ENCODE measurements around the gene SLC12A6. TPM values are rescaled to one million over a fixed set of nuclear protein-coding genes. Genes with fewer than 3 reads are reported as not detected.

Gene SLC12A6
- total and polyA plus RNA-seq, 2 experiments from 2014 or later = 12.0 to 44.3 TPM

DNA sequence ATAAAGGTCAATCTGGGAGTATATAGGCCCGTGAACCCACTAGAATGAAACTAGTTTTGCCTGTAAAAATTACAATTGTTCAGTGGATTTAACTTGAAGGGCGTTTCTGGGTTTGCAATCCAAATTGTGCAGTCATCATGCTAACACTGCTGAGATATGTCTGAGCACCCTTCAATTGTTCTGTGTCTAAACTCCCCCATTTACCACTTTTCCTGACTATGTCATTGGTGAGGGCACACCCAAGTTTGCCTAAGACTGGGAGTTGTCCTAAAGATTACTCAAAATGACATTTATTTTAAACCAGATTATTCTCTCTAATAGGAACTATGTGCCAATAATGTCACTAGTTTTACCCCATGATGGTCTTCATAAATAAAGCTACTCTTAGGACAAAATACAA lies 58.2 kb downstream of the SLC12A6 start:
- TF ChIP-seq, protein P1, sequence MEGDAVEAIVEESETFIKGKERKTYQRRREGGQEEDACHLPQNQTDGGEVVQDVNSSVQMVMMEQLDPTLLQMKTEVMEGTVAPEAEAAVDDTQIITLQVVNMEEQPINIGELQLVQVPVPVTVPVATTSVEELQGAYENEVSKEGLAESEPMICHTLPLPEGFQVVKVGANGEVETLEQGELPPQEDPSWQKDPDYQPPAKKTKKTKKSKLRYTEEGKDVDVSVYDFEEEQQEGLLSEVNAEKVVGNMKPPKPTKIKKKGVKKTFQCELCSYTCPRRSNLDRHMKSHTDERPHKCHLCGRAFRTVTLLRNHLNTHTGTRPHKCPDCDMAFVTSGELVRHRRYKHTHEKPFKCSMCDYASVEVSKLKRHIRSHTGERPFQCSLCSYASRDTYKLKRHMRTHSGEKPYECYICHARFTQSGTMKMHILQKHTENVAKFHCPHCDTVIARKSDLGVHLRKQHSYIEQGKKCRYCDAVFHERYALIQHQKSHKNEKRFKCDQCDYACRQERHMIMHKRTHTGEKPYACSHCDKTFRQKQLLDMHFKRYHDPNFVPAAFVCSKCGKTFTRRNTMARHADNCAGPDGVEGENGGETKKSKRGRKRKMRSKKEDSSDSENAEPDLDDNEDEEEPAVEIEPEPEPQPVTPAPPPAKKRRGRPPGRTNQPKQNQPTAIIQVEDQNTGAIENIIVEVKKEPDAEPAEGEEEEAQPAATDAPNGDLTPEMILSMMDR (IDR thresholded peaks at IDR 0.05; ENCODE audit: low read depth, low read length) = no peak
- no peak for DNase-seq (ENCODE audit: low read depth in 1 of 2, low spot score in 1 of 2)
- Histone ChIP-seq H3K4me3 (no peak overlapping the region), H3K4me1 (ENCODE audit: low read depth) (no peaks in the 10 kb centered on the region), H3K27me3 (no peaks in the 10 kb centered on the region), H3K9me3 (ENCODE audit: low read depth) (no peaks in the 10 kb centered on the region), H3K27ac (no peak overlapping the region), H3K36me3 (no peaks in the 10 kb centered on the region)

GRCh38 chr15:34275721-34276120 lies 61.9 kb downstream of the SLC12A6 start:
- Histone ChIP-seq H3K9me3 (ENCODE audit: low read depth) (no peaks in the 10 kb centered on the region), H3K27ac (no peak overlapping the region), H3K4me1 (ENCODE audit: low read depth) (no peaks in the 10 kb centered on the region), H3K27me3 (no peaks in the 10 kb centered on the region), H3K4me3 (no peak overlapping the region), H3K36me3 (peaks cover 3% of the 10 kb centered on the region)
- TF ChIP-seq, protein P1 (IDR thresholded peaks at IDR 0.05; ENCODE audit: low read depth, low read length) = no peak
- DNase-seq (ENCODE audit: low read depth in 1 of 2, low spot score in 1 of 2) = no peak

DNA sequence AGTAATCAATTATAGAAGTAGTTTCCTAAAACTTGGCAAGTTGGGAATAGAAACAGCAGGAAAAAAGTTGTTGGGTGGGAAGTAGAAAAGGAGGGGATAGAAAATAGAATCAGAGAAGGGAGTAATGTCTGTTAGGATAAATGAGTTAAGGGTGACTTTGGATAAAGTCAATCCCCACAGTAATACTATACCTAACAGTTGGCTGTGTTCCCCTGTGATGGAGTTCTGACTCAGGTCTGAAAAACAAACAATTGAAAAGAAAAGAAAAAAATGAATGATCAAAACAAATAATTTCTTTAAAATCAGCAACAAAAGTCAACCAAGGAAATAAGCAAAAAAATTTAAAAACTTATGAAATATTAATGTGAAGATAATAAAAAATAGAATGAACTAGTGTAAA lies 62.4 kb downstream of the SLC12A6 start:
- H3K4me3 ChIP-seq = no peak overlapping the region
- no peaks in the 10 kb centered on the region for H3K27me3 ChIP-seq
- TF ChIP-seq, protein P1 (IDR thresholded peaks at IDR 0.05; ENCODE audit: low read depth, low read length) = no peak

GRCh38 chr15:34271493-34271892 lies 66.1 kb downstream of the SLC12A6 start:
- H3K27ac ChIP-seq = no peak overlapping the region
- TF ChIP-seq, protein P1 (IDR thresholded peaks at IDR 0.05; ENCODE audit: low read depth, low read length) = no peak

More for the DNA sequence above, 62.4 kb downstream of the SLC12A6 start:
- Histone ChIP-seq H3K27ac (no peak overlapping the region), H3K4me1 (ENCODE audit: low read depth) (no peaks in the 10 kb centered on the region), H3K9me3 (ENCODE audit: low read depth) (no peaks in the 10 kb centered on the region), H3K36me3 (peaks cover 3% of the 10 kb centered on the region)
- DNase-seq (ENCODE audit: low read depth in 1 of 2, low spot score in 1 of 2) = no peak

DNA sequence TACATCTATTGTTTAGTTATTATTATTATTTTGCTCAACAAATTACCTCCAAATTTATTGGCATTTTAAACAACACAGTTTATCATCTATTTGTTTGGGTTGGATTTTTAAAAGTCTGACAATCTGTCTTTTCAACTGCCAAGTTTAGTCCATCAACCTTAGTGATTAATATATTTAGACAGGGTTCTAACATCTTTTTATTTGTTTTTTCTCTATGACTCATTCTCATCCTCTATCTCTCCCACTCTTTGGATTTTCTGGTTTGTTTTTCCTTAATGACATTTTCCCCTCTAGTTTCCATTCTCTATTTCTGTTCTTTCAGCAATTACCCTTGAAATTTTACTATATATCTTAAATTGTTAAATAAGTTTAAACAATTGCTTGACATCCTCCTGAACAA lies 70.8 kb downstream of the SLC12A6 start:
- TF ChIP-seq, protein P1 (IDR thresholded peaks at IDR 0.05; ENCODE audit: low read depth, low read length) = no peak
- H3K4me3 ChIP-seq = no peak overlapping the region
- H3K9me3 ChIP-seq (ENCODE audit: low read depth) = no peaks in the 10 kb centered on the region
- no peak overlapping the region for H3K27ac ChIP-seq
- peaks cover 6% of the 10 kb centered on the region for H3K4me1 ChIP-seq (ENCODE audit: low read depth)
- no peaks in the 10 kb centered on the region for H3K36me3 ChIP-seq
- no peaks in the 10 kb centered on the region for H3K27me3 ChIP-seq
- no peak for DNase-seq (ENCODE audit: low read depth in 1 of 2, low spot score in 1 of 2)

More at GRCh38 chr15:34271493-34271892, 66.1 kb downstream of the SLC12A6 start:
- H3K4me1 ChIP-seq (ENCODE audit: low read depth) = no peaks in the 10 kb centered on the region
- peak in 1 of 2 donors; percentile 56 for DNase-seq (ENCODE audit: low read depth in 1 of 2, low spot score in 1 of 2)
- H3K36me3 ChIP-seq = peaks cover 3% of the 10 kb centered on the region
- no peaks in the 10 kb centered on the region for H3K9me3 ChIP-seq (ENCODE audit: low read depth)
- H3K4me3 ChIP-seq = no peak overlapping the region
- no peaks in the 10 kb centered on the region for H3K27me3 ChIP-seq

DNA sequence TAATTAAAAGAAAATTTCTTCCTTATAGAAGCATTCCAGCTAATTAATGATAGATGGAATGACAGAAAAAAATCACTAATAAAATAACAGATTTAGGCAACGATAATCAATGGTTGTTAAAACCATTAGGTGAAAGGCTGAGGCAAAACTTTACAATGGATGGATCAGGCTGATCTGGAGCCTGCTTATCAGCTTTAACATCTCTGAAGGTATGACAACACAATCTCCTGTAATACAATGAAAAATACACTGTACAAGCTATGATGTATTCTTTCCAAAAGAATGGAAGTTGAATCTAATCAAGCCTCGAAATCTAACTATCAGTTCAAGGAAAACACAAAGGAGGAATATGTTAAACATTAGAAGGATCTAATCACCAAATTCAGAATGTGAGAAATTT lies 73.5 kb downstream of the SLC12A6 start:
- no peak for DNase-seq (ENCODE audit: low read depth in 1 of 2, low spot score in 1 of 2)
- Histone ChIP-seq H3K27ac (no peak overlapping the region), H3K4me1 (ENCODE audit: low read depth) (peaks cover 15% of the 10 kb centered on the region), H3K9me3 (ENCODE audit: low read depth) (no peaks in the 10 kb centered on the region), H3K27me3 (no peaks in the 10 kb centered on the region), H3K4me3 (no peak overlapping the region), H3K36me3 (no peaks in the 10 kb centered on the region)
- TF ChIP-seq, protein P1 (IDR thresholded peaks at IDR 0.05; ENCODE audit: low read depth, low read length) = no peak
